Lower leg skin (tissue), 4 donors: ENCODE results near the gene AREG. TPM values are rescaled to one million over a fixed set of nuclear protein-coding genes. Genes with fewer than 3 reads are reported as not detected.

ENCODE experiments used
- DNase-seq, 2 donors: peaks; one replicate each; pipeline ENCODE4 v3.0.0-alpha.2; 2019; ENCODE audit warnings: low spot score in 2 of 2
- H3K4me3 ChIP-seq: fragments of 200-600 bp; sonication (generic); 2 replicates; pipeline ENCODE4 v1.5.1; 2017; ENCODE audit warnings: mild to moderate bottlenecking, low read depth; ENCODE audit not compliant: poor library complexity, severe bottlenecking
- CTCF ChIP-seq, 3 donors: fragments of 450-650 bp; IDR thresholded peaks; one replicate each; pipeline ENCODE4 v1.5.1; 2016; ENCODE audit warnings: antibody characterized with exemption in 3 of 3, mild to moderate bottlenecking in 3 of 3, moderate library complexity in 2 of 3
- POLR2A ChIP-seq, 2 donors: fragments of 450-650 bp; IDR thresholded peaks; one replicate each; pipeline ENCODE4 v1.6.1; 2016 to 2017; ENCODE audit warnings: antibody characterized with exemption in 2 of 2, mild to moderate bottlenecking in 1 of 2, moderate library complexity in 1 of 2
- WGBS, 2 donors: methylation state at CpG; one replicate each; pipeline ENCODE4 v1.1.5; 2018; 5-methylcytosine and 5-hydroxymethylcytosine counted together
- intact Hi-C: fragments of 100-400 bp; cut with DNase I; formaldehyde crosslinking; loops from one replicate; pipeline ENCODE4 v1.15.0; 2023; ENCODE audit warnings: low total_unique reads
- total RNA-seq, 4 donors: library from RNA; depleted of rRNA; stranded (reverse); fragments of >200 nt; gene quantifications; one replicate each; pipeline ENCODE4 v1.1.0, GENCODE V29; 2016

AREG gene
- total RNA-seq, 4 donors from 2014 or later: 7.4 to 15.2 (median 11.6) TPM

DNA sequence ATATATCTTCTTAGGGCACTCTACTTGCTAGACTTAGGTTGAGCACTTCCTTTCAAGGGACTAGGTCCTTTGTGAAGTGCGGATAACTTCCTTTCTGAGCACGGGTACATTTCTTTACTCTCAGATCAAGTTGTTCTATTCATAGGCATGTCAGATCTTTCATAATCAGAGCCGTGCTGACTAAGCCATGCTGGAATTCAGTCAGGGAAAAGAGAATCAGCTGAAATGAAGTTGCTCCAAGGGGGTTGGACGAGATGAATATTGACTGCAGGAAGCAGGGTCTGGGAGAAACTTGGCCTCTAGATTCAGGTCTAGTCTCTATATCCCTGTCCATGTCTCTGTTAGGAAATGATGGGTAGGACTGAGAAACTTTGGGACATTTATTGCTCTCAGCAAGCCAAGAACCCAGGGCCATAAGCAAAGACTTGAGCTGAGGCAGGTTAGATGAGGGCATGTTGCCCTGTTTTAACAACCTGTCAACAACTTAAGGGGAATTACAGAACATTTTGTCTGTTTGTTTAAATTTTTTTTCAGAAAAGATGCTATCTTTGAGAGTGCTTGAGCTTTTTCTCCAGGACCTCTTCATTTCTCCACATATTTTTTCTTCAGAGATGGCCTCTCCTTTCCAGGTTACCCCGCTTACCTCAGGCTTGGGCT lies 28.3 kb downstream of the AREG start:
- no peak for DNase-seq
- intact Hi-C loops: no loop called here
- TF ChIP-seq POLR2A (IDR thresholded peaks at IDR 0.05) (no peak), CTCF (IDR thresholded peaks at IDR 0.05) (no peak)
- 39 to 44% methylated on average over 5 of the region's 5 CpGs for WGBS, 2 donors
- H3K4me3 ChIP-seq: no peak overlapping the region

GRCh38 chr4:74474345-74475090 lies 29.6 kb downstream of the AREG start:
- TF ChIP-seq POLR2A (IDR thresholded peaks at IDR 0.05) (no peak), CTCF (IDR thresholded peaks at IDR 0.05) (no peak)
- DNase-seq: no peak
- no peak overlapping the region for H3K4me3 ChIP-seq
- WGBS, 2 donors: 37 to 46% methylated on average over 4 of the region's 4 CpGs
- intact Hi-C loops: no loop called here

DNA sequence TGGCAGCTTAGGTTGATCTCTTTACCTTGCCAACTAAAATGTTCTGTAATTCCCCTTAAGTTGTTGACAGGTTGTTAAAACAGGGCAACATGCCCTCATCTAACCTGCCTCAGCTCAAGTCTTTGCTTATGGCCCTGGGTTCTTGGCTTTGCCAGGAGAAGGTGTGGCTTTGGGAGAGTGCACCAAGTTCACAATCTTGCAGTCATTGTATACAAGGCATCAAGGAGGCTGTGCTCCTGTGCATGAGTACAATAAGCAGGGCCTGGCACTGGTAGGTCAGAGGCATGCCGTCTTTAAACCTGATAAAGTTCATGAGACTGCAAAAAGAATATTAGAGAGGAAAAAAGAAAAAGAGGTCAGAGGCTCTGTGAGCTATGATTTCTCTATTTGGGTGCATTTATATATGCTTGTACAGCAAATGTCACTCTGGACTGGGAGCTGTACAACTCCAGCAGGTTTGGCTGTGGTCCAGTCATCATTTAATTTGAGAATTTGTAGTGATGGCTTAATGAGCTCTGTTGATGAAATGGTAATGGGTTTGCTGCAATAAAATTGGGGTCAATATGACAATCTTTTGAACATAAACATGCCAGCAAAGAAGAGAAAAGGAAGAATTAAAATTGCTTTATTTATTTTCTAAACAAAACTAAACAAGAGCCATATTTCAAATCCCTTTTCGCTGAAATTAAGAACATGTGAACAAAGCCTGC lies 30.3 kb downstream of the AREG start:
- DNase-seq: peak in 1 of 2 donors; percentile 26
- H3K4me3 ChIP-seq: no peak overlapping the region
- TF ChIP-seq CTCF (IDR thresholded peaks at IDR 0.05) (no peak), POLR2A (IDR thresholded peaks at IDR 0.05) (no peak)
- intact Hi-C loops: no loop called here
- 53 to 60% methylated on average over 2 of the region's 2 CpGs for WGBS, 2 donors

DNA sequence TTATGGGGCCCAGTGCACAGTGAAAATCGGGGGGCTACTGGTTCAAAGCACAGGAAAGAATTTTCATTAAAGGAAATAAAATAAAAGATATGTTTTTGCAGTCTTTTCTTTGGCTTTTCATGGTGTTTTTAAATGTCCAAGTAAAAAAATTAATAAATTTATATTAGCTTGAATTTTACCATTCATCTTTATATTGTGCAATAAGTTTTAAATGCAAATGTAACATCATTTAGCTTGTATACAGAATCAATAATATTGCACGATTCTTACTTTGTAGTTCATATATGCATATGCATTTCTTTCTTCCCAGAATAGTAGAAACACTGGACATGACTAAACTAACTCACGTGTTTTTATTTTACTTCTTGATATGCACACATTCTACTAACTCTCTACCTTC lies 31.0 kb downstream of the AREG start:
- WGBS, 2 donors: 65 to 70% methylated on average over 3 of the region's 3 CpGs
- intact Hi-C loops: no loop called here

DNA sequence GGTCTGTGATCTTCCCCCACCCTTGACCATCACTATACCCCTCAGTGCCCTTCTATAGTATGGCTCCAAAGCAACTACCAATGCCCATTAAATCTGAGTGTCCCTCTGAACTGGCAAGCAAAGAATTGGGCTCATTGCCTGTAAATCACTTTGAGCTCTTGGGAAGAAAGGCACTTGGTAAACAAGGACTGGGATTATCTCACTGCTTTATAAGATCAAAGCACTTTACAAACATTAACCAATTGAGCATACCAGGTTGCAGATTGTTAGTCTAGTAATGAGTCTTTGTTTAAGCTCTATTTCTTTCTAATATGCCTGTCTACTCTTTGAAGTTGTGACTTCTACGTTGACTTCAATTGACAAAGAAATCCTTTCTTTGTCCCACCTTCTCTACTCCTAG lies 34.1 kb downstream of the AREG start:
- 68 to 74% methylated on average over 1 of the region's 1 CpG for WGBS, 2 donors
- intact Hi-C loops: no loop called here
- H3K4me3 ChIP-seq: no peak overlapping the region
- no peak for DNase-seq
- no peak for TF ChIP-seq CTCF (IDR thresholded peaks at IDR 0.05)
- TF ChIP-seq POLR2A (IDR thresholded peaks at IDR 0.05): no peak

More for the DNA sequence above, 31.0 kb downstream of the AREG start:
- TF ChIP-seq CTCF (IDR thresholded peaks at IDR 0.05): no peak
- no peak for TF ChIP-seq POLR2A (IDR thresholded peaks at IDR 0.05)
- H3K4me3 ChIP-seq: no peak overlapping the region
- DNase-seq: no peak
